Activated CD8-positive, alpha-beta memory T cell treated with anti-CD3 and anti-CD28 coated beads for 36 hours (primary cell): ENCODE measurements around the gene ENGASE. TPM values are rescaled to one million over a fixed set of nuclear protein-coding genes. Genes with fewer than 3 reads are reported as not detected.

Experiments
- total RNA-seq, 2 experiments: library from RNA; stranded (reverse); gene quantifications; one replicate each; pipeline ENCODE4 v1.2.3, GENCODE V29; 2021

The ENGASE gene
- total RNA-seq, 2 experiments from 2014 or later, result 31.3 to 33.9 TPM

Other genes with a start within 250 kb of the ENGASE start
- gene USP36, start 234.0 kb upstream of the ENGASE start, total RNA-seq, result 100 to 1,000 TPM; 112 to 120 TPM
- gene CEP295NL, start 171.6 kb upstream of the ENGASE start, total RNA-seq, result not detected
- gene TIMP2, start 149.4 kb upstream of the ENGASE start, total RNA-seq, result under 1 TPM; 0.42 to 0.55 TPM
- 10 to 100 TPM in 1 of 2 experiments, 1 to 10 TPM in 1; 9.7 to 12.8 TPM for gene LGALS3BP, start 94.9 kb upstream of the ENGASE start, total RNA-seq
- gene CANT1, start 65.1 kb upstream of the ENGASE start, total RNA-seq, result 10 to 100 TPM; 41.6 to 53.1 TPM
- under 1 TPM; 0.08 to 0.19 TPM for gene C1QTNF1, start 50.7 kb upstream of the ENGASE start, total RNA-seq